HepG2 (cell line): Measurements from ENCODE around the gene TGM1. TPM values are rescaled to one million over a fixed set of nuclear protein-coding genes. Genes with fewer than 3 reads are reported as not detected.

Experiments
- JUNB ChIP-seq: sonication (generic); formaldehyde crosslinking; IDR thresholded peaks from 2 replicates; pipeline ENCODE4 v1.8.0; 2022; ENCODE audit warnings: missing genetic modification reagents, mild to moderate bottlenecking, borderline replicate concordance
- NONO ChIP-seq, 2 experiments: fragments of 450-650 bp in 1 of 2; sonication (generic) in 1 of 2; formaldehyde crosslinking in 1 of 2; IDR thresholded peaks in 1 of 2; conservative IDR thresholded peaks in 1 of 2; 2 replicates each; pipeline versions ENCODE4 v1.6.1 to v1.8.0; 2017 to 2022; ENCODE audit warnings: mild to moderate bottlenecking in 1 of 2, missing genetic modification reagents in 1 of 2, moderate library complexity in 1 of 2
- RBFOX2 ChIP-seq: fragments of 200-400 bp; formaldehyde crosslinking; IDR thresholded peaks from 2 replicates; pipeline ENCODE4 v1.6.1; 2017; ENCODE audit warnings: low read depth, mild to moderate bottlenecking, low read length
- SAFB2 ChIP-seq: sonication (generic); formaldehyde crosslinking; IDR thresholded peaks from 2 replicates; pipeline ENCODE4 v1.5.1; 2020; ENCODE audit warnings: missing genetic modification reagents, low read depth, mild to moderate bottlenecking, borderline replicate concordance
- SP5 ChIP-seq: IDR thresholded peaks from 2 replicates; pipeline ENCODE4 v1.6.1; 2016; ENCODE audit warnings: low read depth, borderline replicate concordance
- ZFP37 ChIP-seq: sonication (generic); formaldehyde crosslinking; IDR thresholded peaks from 2 replicates; pipeline ENCODE4 v1.4.0; 2020; ENCODE audit warnings: missing genetic modification reagents, borderline replicate concordance
- ZNF224 ChIP-seq: sonication (generic); formaldehyde crosslinking; IDR thresholded peaks from 2 replicates; pipeline ENCODE4 v1.5.0; 2020; ENCODE audit warnings: mild to moderate bottlenecking, missing genetic modification reagents
- ZNF572 ChIP-seq: sonication (generic); formaldehyde crosslinking; IDR thresholded peaks from 2 replicates; pipeline ENCODE4 v1.5.1; 2020; ENCODE audit warnings: mild to moderate bottlenecking, missing genetic modification reagents
- ZNF883 ChIP-seq: sonication (generic); formaldehyde crosslinking; IDR thresholded peaks from 2 replicates; pipeline ENCODE4 v1.5.1; 2020; ENCODE audit warnings: mild to moderate bottlenecking, missing genetic modification reagents; ENCODE audit errors: not compliant biosample characterization
- ZSCAN9 ChIP-seq: IDR thresholded peaks from 2 replicates; pipeline ENCODE4 v1.6.1; 2016; ENCODE audit warnings: borderline replicate concordance
- polyA plus RNA-seq, 8 experiments: library from polyadenylated mRNA; depleted of rRNA in 3 of 8; stranded (reverse) in 7 of 8; unstranded in 1 of 8; fragments of >200 nt; fragmentation: Illumina TruSeq in 4 of 8; extraction: Trizol in 4 of 8; gene quantifications; 2 replicates each; pipeline versions ENCODE4 v1.2.1 to v1.2.3, GENCODE V29; 2011 to 2016; ENCODE audit warnings: low read depth in 4 of 8, missing spikeins in 1 of 8, mixed read lengths in 1 of 8; ENCODE audit not compliant: insufficient read depth in 1 of 8
- total RNA-seq, 5 experiments: library from RNA; depleted of rRNA; stranded (reverse); fragments of >200 nt; fragmentation: Illumina TruSeq; extraction: Trizol; gene quantifications; 2 replicates each; pipeline ENCODE4 v1.2.3, GENCODE V29; 2016; ENCODE audit warnings: low read depth in 1 of 5
- TF ChIP-seq, protein P1 (sequence below): sonication (generic); formaldehyde crosslinking; conservative IDR thresholded peaks from 2 replicates; pipeline ENCODE4 v1.8.0; 2022; ENCODE audit warnings: low read depth, missing genetic modification reagents
- TF ChIP-seq, protein P2 (sequence below): sonication (generic); formaldehyde crosslinking; IDR thresholded peaks from 2 replicates; pipeline ENCODE4 v1.5.1; 2020; ENCODE audit warnings: mild to moderate bottlenecking, missing genetic modification reagents, moderate library complexity
- TF ChIP-seq, protein P3 (sequence below): sonication (generic); formaldehyde crosslinking; IDR thresholded peaks from 2 replicates; pipeline ENCODE4 v1.5.0; 2020; ENCODE audit warnings: mild to moderate bottlenecking, missing genetic modification reagents, borderline replicate concordance
- TF ChIP-seq, protein P4 (sequence below): IDR thresholded peaks from 2 replicates; pipeline ENCODE4 v1.6.1; 2016; ENCODE audit warnings: low read depth

TGM1 gene
- total and polyA plus RNA-seq, 2 of the 13 experiments (the other 11 are each of a cell fraction or from before 2014, with no cell fraction given): 3.2 to 10.6 TPM

DNA sequence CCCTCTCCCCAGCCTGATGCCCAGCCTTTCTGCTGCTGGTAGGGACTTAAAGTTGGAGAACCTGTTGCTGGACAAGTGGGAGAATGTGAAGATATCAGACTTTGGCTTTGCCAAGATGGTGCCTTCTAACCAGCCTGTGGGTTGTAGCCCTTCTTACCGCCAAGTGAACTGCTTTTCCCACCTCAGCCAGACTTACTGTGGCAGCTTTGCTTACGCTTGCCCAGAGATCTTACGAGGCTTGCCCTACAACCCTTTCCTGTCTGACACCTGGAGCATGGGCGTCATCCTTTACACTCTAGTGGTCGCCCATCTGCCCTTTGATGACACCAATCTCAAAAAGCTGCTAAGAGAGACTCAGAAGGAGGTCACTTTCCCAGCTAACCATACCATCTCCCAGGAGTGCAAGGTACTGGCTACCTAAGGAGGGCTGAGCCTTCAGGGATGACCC is 55.8 kb downstream of the TGM1 start (continued):
- TF ChIP-seq NONO (IDR thresholded peaks at IDR 0.05) (no peak), NONO (CRISPR knock-in tag; conservative IDR thresholded peaks at IDR 0.05) (0 out of 2 replicates have a peak, but pooled peaks have one; percentile 11), ZNF572 (CRISPR knock-in tag) (no peak), ZNF883 (peak; percentile 16), SP5 (CRISPR knock-in tag) (no peak), SAFB2 (CRISPR knock-in tag) (0 out of 2 replicates have a peak, but pooled peaks have one; percentile 10), JUNB (CRISPR knock-in tag) (peak; percentile 35; the same call in 1 of the 2 replicates), ZFP37 (CRISPR knock-in tag) (no peak), ZNF224 (CRISPR knock-in tag) (no peak), ZSCAN9 (CRISPR knock-in tag) (no peak), RBFOX2 (0 out of 2 replicates have a peak, but pooled peaks have one; percentile 32)
- TF ChIP-seq, protein P1, sequence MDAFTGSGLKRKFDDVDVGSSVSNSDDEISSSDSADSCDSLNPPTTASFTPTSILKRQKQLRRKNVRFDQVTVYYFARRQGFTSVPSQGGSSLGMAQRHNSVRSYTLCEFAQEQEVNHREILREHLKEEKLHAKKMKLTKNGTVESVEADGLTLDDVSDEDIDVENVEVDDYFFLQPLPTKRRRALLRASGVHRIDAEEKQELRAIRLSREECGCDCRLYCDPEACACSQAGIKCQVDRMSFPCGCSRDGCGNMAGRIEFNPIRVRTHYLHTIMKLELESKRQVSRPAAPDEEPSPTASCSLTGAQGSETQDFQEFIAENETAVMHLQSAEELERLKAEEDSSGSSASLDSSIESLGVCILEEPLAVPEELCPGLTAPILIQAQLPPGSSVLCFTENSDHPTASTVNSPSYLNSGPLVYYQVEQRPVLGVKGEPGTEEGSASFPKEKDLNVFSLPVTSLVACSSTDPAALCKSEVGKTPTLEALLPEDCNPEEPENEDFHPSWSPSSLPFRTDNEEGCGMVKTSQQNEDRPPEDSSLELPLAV (CRISPR knock-in tag): no peak
- TF ChIP-seq, protein P2, sequence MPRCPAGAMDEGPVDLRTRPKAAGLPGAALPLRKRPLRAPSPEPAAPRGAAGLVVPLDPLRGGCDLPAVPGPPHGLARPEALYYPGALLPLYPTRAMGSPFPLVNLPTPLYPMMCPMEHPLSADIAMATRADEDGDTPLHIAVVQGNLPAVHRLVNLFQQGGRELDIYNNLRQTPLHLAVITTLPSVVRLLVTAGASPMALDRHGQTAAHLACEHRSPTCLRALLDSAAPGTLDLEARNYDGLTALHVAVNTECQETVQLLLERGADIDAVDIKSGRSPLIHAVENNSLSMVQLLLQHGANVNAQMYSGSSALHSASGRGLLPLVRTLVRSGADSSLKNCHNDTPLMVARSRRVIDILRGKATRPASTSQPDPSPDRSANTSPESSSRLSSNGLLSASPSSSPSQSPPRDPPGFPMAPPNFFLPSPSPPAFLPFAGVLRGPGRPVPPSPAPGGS: no peak
- TF ChIP-seq, protein P3, sequence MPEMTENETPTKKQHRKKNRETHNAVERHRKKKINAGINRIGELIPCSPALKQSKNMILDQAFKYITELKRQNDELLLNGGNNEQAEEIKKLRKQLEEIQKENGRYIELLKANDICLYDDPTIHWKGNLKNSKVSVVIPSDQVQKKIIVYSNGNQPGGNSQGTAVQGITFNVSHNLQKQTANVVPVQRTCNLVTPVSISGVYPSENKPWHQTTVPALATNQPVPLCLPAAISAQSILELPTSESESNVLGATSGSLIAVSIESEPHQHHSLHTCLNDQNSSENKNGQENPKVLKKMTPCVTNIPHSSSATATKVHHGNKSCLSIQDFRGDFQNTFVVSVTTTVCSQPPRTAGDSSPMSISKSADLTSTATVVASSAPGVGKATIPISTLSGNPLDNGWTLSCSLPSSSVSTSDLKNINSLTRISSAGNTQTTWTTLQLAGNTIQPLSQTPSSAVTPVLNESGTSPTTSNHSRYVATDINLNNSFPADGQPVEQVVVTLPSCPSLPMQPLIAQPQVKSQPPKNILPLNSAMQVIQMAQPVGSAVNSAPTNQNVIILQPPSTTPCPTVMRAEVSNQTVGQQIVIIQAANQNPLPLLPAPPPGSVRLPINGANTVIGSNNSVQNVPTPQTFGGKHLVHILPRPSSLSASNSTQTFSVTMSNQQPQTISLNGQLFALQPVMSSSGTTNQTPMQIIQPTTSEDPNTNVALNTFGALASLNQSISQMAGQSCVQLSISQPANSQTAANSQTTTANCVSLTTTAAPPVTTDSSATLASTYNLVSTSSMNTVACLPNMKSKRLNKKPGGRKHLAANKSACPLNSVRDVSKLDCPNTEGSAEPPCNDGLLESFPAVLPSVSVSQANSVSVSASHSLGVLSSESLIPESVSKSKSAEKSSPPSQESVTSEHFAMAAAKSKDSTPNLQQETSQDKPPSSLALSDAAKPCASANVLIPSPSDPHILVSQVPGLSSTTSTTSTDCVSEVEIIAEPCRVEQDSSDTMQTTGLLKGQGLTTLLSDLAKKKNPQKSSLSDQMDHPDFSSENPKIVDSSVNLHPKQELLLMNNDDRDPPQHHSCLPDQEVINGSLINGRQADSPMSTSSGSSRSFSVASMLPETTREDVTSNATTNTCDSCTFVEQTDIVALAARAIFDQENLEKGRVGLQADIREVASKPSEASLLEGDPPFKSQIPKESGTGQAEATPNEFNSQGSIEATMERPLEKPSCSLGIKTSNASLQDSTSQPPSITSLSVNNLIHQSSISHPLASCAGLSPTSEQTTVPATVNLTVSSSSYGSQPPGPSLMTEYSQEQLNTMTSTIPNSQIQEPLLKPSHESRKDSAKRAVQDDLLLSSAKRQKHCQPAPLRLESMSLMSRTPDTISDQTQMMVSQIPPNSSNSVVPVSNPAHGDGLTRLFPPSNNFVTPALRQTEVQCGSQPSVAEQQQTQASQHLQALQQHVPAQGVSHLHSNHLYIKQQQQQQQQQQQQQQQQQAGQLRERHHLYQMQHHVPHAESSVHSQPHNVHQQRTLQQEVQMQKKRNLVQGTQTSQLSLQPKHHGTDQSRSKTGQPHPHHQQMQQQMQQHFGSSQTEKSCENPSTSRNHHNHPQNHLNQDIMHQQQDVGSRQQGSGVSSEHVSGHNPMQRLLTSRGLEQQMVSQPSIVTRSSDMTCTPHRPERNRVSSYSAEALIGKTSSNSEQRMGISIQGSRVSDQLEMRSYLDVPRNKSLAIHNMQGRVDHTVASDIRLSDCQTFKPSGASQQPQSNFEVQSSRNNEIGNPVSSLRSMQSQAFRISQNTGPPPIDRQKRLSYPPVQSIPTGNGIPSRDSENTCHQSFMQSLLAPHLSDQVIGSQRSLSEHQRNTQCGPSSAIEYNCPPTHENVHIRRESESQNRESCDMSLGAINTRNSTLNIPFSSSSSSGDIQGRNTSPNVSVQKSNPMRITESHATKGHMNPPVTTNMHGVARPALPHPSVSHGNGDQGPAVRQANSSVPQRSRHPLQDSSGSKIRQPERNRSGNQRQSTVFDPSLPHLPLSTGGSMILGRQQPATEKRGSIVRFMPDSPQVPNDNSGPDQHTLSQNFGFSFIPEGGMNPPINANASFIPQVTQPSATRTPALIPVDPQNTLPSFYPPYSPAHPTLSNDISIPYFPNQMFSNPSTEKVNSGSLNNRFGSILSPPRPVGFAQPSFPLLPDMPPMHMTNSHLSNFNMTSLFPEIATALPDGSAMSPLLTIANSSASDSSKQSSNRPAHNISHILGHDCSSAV: no peak
- TF ChIP-seq, protein P4, sequence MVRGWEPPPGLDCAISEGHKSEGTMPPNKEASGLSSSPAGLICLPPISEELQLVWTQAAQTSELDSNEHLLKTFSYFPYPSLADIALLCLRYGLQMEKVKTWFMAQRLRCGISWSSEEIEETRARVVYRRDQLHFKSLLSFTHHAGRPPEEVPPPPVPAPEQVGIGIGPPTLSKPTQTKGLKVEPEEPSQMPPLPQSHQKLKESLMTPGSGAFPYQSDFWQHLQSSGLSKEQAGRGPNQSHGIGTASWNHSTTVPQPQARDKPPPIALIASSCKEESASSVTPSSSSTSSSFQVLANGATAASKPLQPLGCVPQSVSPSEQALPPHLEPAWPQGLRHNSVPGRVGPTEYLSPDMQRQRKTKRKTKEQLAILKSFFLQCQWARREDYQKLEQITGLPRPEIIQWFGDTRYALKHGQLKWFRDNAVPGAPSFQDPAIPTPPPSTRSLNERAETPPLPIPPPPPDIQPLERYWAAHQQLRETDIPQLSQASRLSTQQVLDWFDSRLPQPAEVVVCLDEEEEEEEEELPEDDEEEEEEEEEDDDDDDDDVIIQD (CRISPR knock-in tag): no peak
- TF ChIP-seq, all 625 proteins: peak for 15
